Stimulated activated naive B cell treated with anti-CD40 and anti-IgM and Interleukin-4, amounts not matched to agents 10 μg/mL and 1 μg/mL and 100 μg/mL, for 72 hours (primary cell): ENCODE results near the gene TRIM17.

Experiments used
- ATAC-seq, 2 donors: fragments of 150-1000 bp; cut with Tn5 transposase; replicated peaks; 2 replicates each; pipeline ENCODE4 v1.10.0; 2021; ENCODE audit warnings: moderate library complexity in 1 of 2
- DNase-seq: peaks from one replicate; pipeline ENCODE4 v3.0.0; 2021
- H3K27ac Mint-ChIP-seq: one replicate; pipeline ENCODE4 v1.8.0; 2022; ENCODE audit warnings: mild to moderate bottlenecking, mixed read lengths
- H3K27me3 Mint-ChIP-seq, 2 donors: one replicate each; pipeline ENCODE4 v1.8.0; 2022; ENCODE audit warnings: mixed read lengths in 2 of 2
- H3K36me3 Mint-ChIP-seq, 2 donors: one replicate each; pipeline ENCODE4 v1.8.0; 2022; ENCODE audit warnings: mixed read lengths in 2 of 2, mild to moderate bottlenecking in 1 of 2
- H3K4me1 Mint-ChIP-seq, 2 donors: one replicate each; pipeline ENCODE4 v1.8.0; 2022; ENCODE audit warnings: mixed read lengths in 2 of 2, mild to moderate bottlenecking in 1 of 2
- H3K4me3 Mint-ChIP-seq, 2 donors: one replicate each; pipeline ENCODE4 v1.8.0; 2022; ENCODE audit warnings: mild to moderate bottlenecking in 2 of 2, mixed read lengths in 2 of 2, moderate library complexity in 1 of 2
- H3K9me3 Mint-ChIP-seq, 2 donors: one replicate each; pipeline ENCODE4 v1.8.0; 2022; ENCODE audit warnings: mixed read lengths in 2 of 2, mild to moderate bottlenecking in 1 of 2

TRIM17 gene

GRCh38 chr1:228362884-228363450 lies 53.7 kb downstream of the TRIM17 start:
- ATAC-seq (no peak), DNase-seq (no peak)
- Mint-ChIP-seq H3K9me3 (no peaks in the 10 kb centered on the region), H3K27me3 (peaks cover 0 to 4% of the 10 kb centered on the region in 2 donors), H3K4me1 (no peaks in the 10 kb centered on the region), H3K27ac (no peak overlapping the region), H3K36me3 (no peaks in the 10 kb centered on the region), H3K4me3 (no peak overlapping the region)

- no peaks in the 10 kb centered on the region for H3K9me3 Mint-ChIP-seq
Observed at GRCh38 chr1:228362141-228362883, 54.3 kb downstream of the TRIM17 start.

GRCh38 chr1:228361314-228362140 lies 55.1 kb downstream of the TRIM17 start:
- DNase-seq: no peak
- Mint-ChIP-seq H3K27ac (no peak overlapping the region), H3K9me3 (no peaks in the 10 kb centered on the region), H3K4me3 (no peak overlapping the region), H3K4me1 (no peaks in the 10 kb centered on the region), H3K27me3 (peaks cover 0 to 4% of the 10 kb centered on the region in 2 donors), H3K36me3 (no peaks in the 10 kb centered on the region)
- no peak for ATAC-seq

More at GRCh38 chr1:228362141-228362883, 54.3 kb downstream of the TRIM17 start:
- no peaks in the 10 kb centered on the region for H3K36me3 Mint-ChIP-seq
- peaks cover 0 to 4% of the 10 kb centered on the region in 2 donors for H3K27me3 Mint-ChIP-seq
- H3K27ac Mint-ChIP-seq: no peak overlapping the region
- H3K4me1 Mint-ChIP-seq: no peaks in the 10 kb centered on the region
- DNase-seq (no peak), ATAC-seq (no peak)
- no peak overlapping the region for H3K4me3 Mint-ChIP-seq

DNA sequence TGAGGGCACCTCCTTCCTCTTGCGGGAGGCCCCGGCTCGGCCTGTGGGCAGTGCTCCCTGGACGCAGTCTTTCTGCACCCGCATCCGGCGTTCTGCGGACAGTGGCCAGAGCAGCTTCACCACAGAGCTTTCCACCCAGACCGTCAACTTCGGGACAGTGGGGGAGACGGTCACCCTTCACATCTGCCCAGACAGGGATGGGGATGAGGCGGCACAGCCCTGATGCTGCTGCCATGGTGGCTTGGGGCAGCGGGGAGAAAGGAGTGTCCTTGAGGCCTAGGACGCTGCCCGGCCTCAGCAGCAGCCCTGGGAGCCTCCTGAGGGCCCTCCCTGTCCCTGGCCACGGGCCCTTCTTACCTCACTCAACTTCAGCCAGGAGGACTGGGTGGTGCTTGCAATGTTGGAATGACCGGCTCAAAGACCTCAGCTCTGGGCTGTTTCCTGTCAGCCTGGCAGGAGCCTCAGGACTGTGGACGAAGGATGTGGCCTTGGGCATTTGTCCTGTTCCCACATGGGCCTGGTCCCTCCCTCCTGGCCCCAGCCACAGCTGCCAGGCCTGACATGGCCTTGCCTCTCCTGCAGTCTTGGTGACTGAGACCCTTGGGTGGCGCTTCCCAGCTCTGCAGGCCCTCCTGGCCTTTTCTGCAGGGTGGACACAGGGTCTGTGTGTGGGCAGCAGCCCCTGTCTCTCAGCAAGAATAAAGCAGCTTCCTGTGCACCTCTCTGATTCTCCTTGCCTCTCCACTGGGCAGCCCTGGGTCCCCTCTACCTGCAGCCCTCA lies 55.9 kb downstream of the TRIM17 start:
- no peak for ATAC-seq
- no peak for DNase-seq
- Mint-ChIP-seq H3K4me3 (no peak overlapping the region), H3K27ac (no peak overlapping the region), H3K4me1 (no peaks in the 10 kb centered on the region), H3K9me3 (no peaks in the 10 kb centered on the region), H3K27me3 (peaks cover 0 to 4% of the 10 kb centered on the region in 2 donors), H3K36me3 (no peaks in the 10 kb centered on the region)

DNA sequence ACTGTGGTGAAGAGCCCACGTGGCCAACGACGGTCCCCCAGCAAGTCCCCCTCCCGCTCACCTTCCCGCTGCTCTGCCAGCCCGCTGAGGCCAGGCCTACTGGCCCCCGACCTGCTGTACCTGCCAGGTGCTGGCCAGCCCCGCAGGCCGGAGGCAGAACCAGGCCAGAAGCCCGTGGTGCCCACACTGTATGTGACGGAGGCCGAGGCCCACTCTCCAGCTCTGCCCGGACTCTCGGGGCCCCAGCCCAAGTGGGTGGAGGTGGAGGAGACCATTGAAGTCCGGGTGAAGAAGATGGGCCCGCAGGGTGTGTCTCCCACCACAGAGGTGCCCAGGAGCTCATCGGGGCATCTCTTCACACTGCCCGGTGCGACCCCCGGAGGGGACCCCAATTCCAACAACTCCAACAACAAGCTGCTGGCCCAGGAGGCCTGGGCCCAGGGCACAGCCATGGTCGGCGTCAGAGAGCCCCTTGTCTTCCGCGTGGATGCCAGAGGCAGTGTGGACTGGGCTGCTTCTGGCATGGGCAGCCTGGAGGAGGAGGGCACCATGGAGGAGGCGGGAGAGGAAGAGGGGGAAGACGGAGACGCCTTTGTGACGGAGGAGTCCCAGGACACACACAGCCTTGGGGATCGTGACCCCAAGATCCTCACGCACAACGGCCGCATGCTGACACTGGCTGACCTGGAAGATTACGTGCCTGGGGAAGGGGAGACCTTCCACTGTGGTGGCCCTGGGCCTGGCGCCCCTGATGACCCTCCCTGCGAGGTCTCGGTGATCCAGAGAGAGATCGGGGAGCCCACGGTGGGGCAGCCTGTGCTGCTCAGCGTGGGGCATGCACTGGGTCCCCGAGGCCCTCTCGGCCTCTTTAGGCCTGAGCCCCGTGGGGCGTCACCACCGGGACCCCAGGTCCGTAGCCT lies 56.8 kb downstream of the TRIM17 start:
- no peaks in the 10 kb centered on the region for H3K36me3 Mint-ChIP-seq
- H3K9me3 Mint-ChIP-seq: no peaks in the 10 kb centered on the region
- DNase-seq (no peak), ATAC-seq (no peak)
- peaks cover 0 to 4% of the 10 kb centered on the region in 2 donors for H3K27me3 Mint-ChIP-seq
- H3K4me3 Mint-ChIP-seq: no peak overlapping the region
- H3K4me1 Mint-ChIP-seq: no peaks in the 10 kb centered on the region
- no peak overlapping the region for H3K27ac Mint-ChIP-seq

GRCh38 chr1:228358764-228359612 lies 57.7 kb downstream of the TRIM17 start:
- DNase-seq (no peak), ATAC-seq (no peak)
- Mint-ChIP-seq H3K36me3 (no peaks in the 10 kb centered on the region), H3K27ac (peak overlapping the region; percentile 31), H3K9me3 (no peaks in the 10 kb centered on the region), H3K27me3 (peaks cover 0 to under 1% of the 10 kb centered on the region in 2 donors), H3K4me3 (no peak overlapping the region), H3K4me1 (no peaks in the 10 kb centered on the region)

- H3K27ac Mint-ChIP-seq: no peak overlapping the region
- no peaks in the 10 kb centered on the region for H3K36me3 Mint-ChIP-seq
- DNase-seq (no peak), ATAC-seq (no peak)
- no peak overlapping the region for H3K4me3 Mint-ChIP-seq
- no peaks in the 10 kb centered on the region for H3K27me3 Mint-ChIP-seq
- no peaks in the 10 kb centered on the region for H3K4me1 Mint-ChIP-seq
- H3K9me3 Mint-ChIP-seq: no peaks in the 10 kb centered on the region
Observed at GRCh38 chr1:228358039-228358763, 58.5 kb downstream of the TRIM17 start.
